HG02943 (cell line): Measurements from ENCODE around the gene FABP6.

Source experiments
- ATAC-seq: cut with Tn5 transposase; IDR thresholded peaks from one replicate; pipeline ENCODE4 v1.9.1; 2021; ENCODE audit warnings: mild to moderate bottlenecking, low read depth, moderate library complexity; ENCODE audit not compliant: unreplicated experiment

FABP6 gene

GRCh38 chr5:160286947-160287346, 57.6 kb downstream of the FABP6 start:
- no peak for ATAC-seq

DNA sequence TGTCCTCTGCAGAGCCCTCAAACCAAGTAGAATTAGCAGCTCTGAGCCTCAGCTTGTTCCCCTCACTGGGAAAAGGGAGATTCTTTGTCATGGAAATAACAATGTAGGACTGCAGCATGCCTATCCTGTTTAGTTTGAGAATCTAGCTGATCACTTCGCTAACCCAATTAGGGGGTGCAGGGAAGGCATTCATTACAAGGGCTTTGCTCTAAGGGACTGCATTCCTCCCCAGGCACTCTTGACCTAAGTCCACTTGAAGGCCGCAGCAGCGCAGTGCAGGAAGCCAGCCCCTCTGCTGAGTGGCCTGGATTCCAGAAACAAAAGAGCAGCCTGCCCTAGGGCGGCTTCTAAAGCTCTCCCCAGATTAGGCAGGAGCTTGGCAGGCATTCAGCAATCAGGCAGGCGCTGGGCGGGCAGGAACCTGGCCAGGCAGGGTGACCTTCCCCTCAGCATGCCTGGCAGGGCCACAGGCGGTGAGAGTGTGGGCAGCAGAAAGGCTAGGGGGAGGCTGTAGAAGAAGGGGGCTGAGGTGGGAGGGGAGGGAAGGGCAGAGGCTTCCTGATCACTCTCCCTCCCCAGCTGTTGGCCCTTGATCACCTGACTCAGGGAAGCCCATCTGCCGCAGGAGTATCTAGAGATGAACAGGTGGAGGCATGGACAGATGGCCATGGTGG, 58.2 kb downstream of the FABP6 start:
- ATAC-seq = no peak
